HG02970 (cell line): ENCODE results near the gene ZMYND19.
"Not testable (repeated sequence)": the region's sequence is repeated elsewhere in the genome, so short reads cannot be mapped to it uniquely, and the experiment has no call there.

Source experiments
- ATAC-seq: cut with Tn5 transposase; IDR thresholded peaks from one replicate; pipeline ENCODE4 v1.9.1; 2021; ENCODE audit warnings: mild to moderate bottlenecking, moderate library complexity, moderate number of reproducible peaks; ENCODE audit not compliant: unreplicated experiment, low FRiP score

The ZMYND19 gene

GRCh38 chr9:137564134-137564533, 26.2 kb downstream of the ZMYND19 start:
- no peak for ATAC-seq

- no peak for ATAC-seq
Measured at GRCh38 chr9:137558127-137558526, 32.2 kb downstream of the ZMYND19 start.

- ATAC-seq: no peak
Measured at GRCh38 chr9:137556069-137556838, 34.1 kb downstream of the ZMYND19 start.

- ATAC-seq: no peak
Measured at GRCh38 chr9:137555179-137555578, 35.1 kb downstream of the ZMYND19 start.

- no peak for ATAC-seq
Measured at GRCh38 chr9:137554349-137554748, 36.0 kb downstream of the ZMYND19 start.

GRCh38 chr9:137553654-137554053, 36.7 kb downstream of the ZMYND19 start:
- ATAC-seq: not testable (repeated sequence)

GRCh38 chr9:137552022-137552768, 38.1 kb downstream of the ZMYND19 start:
- peak; percentile 13 for ATAC-seq

- ATAC-seq: peak; percentile 85
Measured at GRCh38 chr9:137551264-137552021, 38.9 kb downstream of the ZMYND19 start, which contains the start of gene MRPL41. TSS of gene MRPL41 (plus strand) at chr9:137551879. CDS start at chr9:137552082, 203 bp downstream.

GRCh38 chr9:137550958-137551263, 39.4 kb downstream of the ZMYND19 start:
- not testable (repeated sequence) for ATAC-seq

GRCh38 chr9:137550231-137550621, 40.1 kb downstream of the ZMYND19 start, which contains the start of gene PNPLA7:
TSS of gene PNPLA7 (minus strand) at chr9:137550402. CDS start at chr9:137550197, 205 bp downstream.
- no peak for ATAC-seq

- ATAC-seq: no peak
Measured at GRCh38 chr9:137547687-137548543, 42.4 kb downstream of the ZMYND19 start.

- no peak for ATAC-seq
Measured at GRCh38 chr9:137545123-137545522, 45.2 kb downstream of the ZMYND19 start.

GRCh38 chr9:137544176-137544760, 46.0 kb downstream of the ZMYND19 start:
- ATAC-seq: no peak

GRCh38 chr9:137543237-137543963, 46.9 kb downstream of the ZMYND19 start:
- no peak for ATAC-seq

GRCh38 chr9:137542486-137542885, 47.8 kb downstream of the ZMYND19 start:
- ATAC-seq: no peak

- no peak for ATAC-seq
Measured at GRCh38 chr9:137540536-137540935, 49.8 kb downstream of the ZMYND19 start.

GRCh38 chr9:137538058-137538457, 52.3 kb downstream of the ZMYND19 start:
- ATAC-seq: no peak

GRCh38 chr9:137536594-137537131, 53.6 kb downstream of the ZMYND19 start:
- not testable (repeated sequence) for ATAC-seq

- ATAC-seq: no peak
Measured at GRCh38 chr9:137535120-137535428, 55.2 kb downstream of the ZMYND19 start.
